Mesenchymal stem cell (in vitro differentiated cells and primary cell): ENCODE data around the gene TRPM1.

ENCODE experiments used
- DNase-seq: peaks from one replicate; pipeline ENCODE4 v3.0.0-alpha.2; 2013
- H2AFZ ChIP-seq: one replicate; pipeline ENCODE4 v1.6.1; 2013; ENCODE audit warnings: low read depth, mild to moderate bottlenecking, control low read depth, inconsistent platforms, low read length, moderate library complexity
- H2AK5ac ChIP-seq: 2 replicates; pipeline ENCODE4 v1.6.1; 2013; ENCODE audit warnings: low read length, moderate library complexity, mild to moderate bottlenecking, inconsistent platforms; ENCODE audit not compliant: severe bottlenecking
- H2BK120ac ChIP-seq: one replicate; pipeline ENCODE4 v1.6.1; 2013; ENCODE audit warnings: low read depth, mild to moderate bottlenecking, inconsistent platforms, low read length, moderate library complexity
- H2BK12ac ChIP-seq, 2 experiments: one replicate each; pipeline ENCODE4 v1.6.1; 2013; ENCODE audit warnings: inconsistent platforms in 2 of 2, low read length in 2 of 2, mild to moderate bottlenecking in 2 of 2, moderate library complexity in 2 of 2, control low read depth in 1 of 2
- H2BK15ac ChIP-seq: one replicate; pipeline ENCODE4 v1.6.1; 2013; ENCODE audit warnings: mild to moderate bottlenecking, low read depth, inconsistent platforms; ENCODE audit not compliant: poor library complexity, severe bottlenecking
- H2BK5ac ChIP-seq: 2 replicates; pipeline ENCODE4 v1.6.1; 2013; ENCODE audit warnings: low read depth, mild to moderate bottlenecking, low read length, control low read depth, inconsistent platforms; ENCODE audit not compliant: poor library complexity, severe bottlenecking
- H3K14ac ChIP-seq, 2 experiments: one replicate each; pipeline ENCODE4 v1.6.1; 2013; ENCODE audit warnings: inconsistent platforms in 2 of 2, low read length in 2 of 2, control low read depth in 1 of 2, mild to moderate bottlenecking in 1 of 2, moderate library complexity in 1 of 2
- H3K18ac ChIP-seq, 2 experiments: one replicate each; pipeline ENCODE4 v1.6.1; 2013; ENCODE audit warnings: inconsistent platforms in 2 of 2, low read length in 2 of 2, control low read depth in 1 of 2, low read depth in 1 of 2, mild to moderate bottlenecking in 1 of 2
- H3K23ac ChIP-seq, 2 experiments: one replicate each; pipeline ENCODE4 v1.6.1; 2013; ENCODE audit warnings: inconsistent platforms in 2 of 2, low read length in 2 of 2, mild to moderate bottlenecking in 2 of 2, moderate library complexity in 2 of 2, control low read depth in 1 of 2
- H3K27ac ChIP-seq: 2 replicates; pipeline ENCODE4 v1.5.1; 2013; ENCODE audit warnings: mild to moderate bottlenecking, moderate library complexity, low read length, control low read depth, inconsistent platforms; ENCODE audit not compliant: poor library complexity, severe bottlenecking
- H3K27me3 ChIP-seq, 2 experiments: 2 replicates each; pipeline versions ENCODE4 v1.6.1 to v1.7.0; 2013; ENCODE audit warnings: low read length in 2 of 2, mild to moderate bottlenecking in 2 of 2, moderate library complexity in 2 of 2, control low read depth in 1 of 2, inconsistent platforms in 1 of 2; ENCODE audit not compliant: control insufficient read depth in 1 of 2, insufficient read depth in 1 of 2
- H3K36me3 ChIP-seq, 2 experiments: 2 replicates each; pipeline versions ENCODE4 v1.6.1 to v1.7.0; 2013; ENCODE audit warnings: low read length in 2 of 2, control low read depth in 1 of 2, inconsistent platforms in 1 of 2, low read depth in 1 of 2, mild to moderate bottlenecking in 1 of 2; ENCODE audit not compliant: insufficient read depth in 2 of 2, control insufficient read depth in 1 of 2
- H3K4ac ChIP-seq, 2 experiments: one replicate each; pipeline ENCODE4 v1.6.1; 2013; ENCODE audit warnings: inconsistent platforms in 2 of 2, low read length in 2 of 2, mild to moderate bottlenecking in 2 of 2, moderate library complexity in 2 of 2, control low read depth in 1 of 2, low read depth in 1 of 2
- H3K4me1 ChIP-seq: 2 replicates; pipeline ENCODE4 v1.6.1; 2013; ENCODE audit warnings: low read depth, low read length, control low read depth; ENCODE audit not compliant: control insufficient read depth, insufficient read depth
- H3K4me2 ChIP-seq: 2 replicates; pipeline ENCODE4 v1.6.1; 2013; ENCODE audit warnings: low read length, mild to moderate bottlenecking, inconsistent platforms; ENCODE audit not compliant: poor library complexity, severe bottlenecking
- H3K4me3 ChIP-seq, 2 experiments: 2 replicates each; pipeline versions ENCODE4 v1.5.1 to v1.7.0; 2013; ENCODE audit warnings: low read length in 2 of 2, mild to moderate bottlenecking in 2 of 2, control low read depth in 1 of 2, low read depth in 1 of 2; ENCODE audit not compliant: insufficient read depth in 1 of 2
- H3K79me1 ChIP-seq: replicated peaks from 2 replicates; pipeline ENCODE4 v1.6.1; 2013; ENCODE audit warnings: mild to moderate bottlenecking, control low read depth, low read length, inconsistent platforms; ENCODE audit not compliant: poor library complexity, severe bottlenecking
- H3K9ac ChIP-seq: 2 replicates; pipeline ENCODE4 v1.7.0; 2013; ENCODE audit warnings: mild to moderate bottlenecking, low read length, moderate library complexity
- H3K9me3 ChIP-seq: 2 replicates; pipeline ENCODE4 v1.7.0; 2013; ENCODE audit warnings: mild to moderate bottlenecking, low read length; ENCODE audit not compliant: control insufficient read depth
- H4K8ac ChIP-seq: one replicate; pipeline ENCODE4 v1.6.1; 2013; ENCODE audit warnings: inconsistent platforms, mild to moderate bottlenecking, low read length, moderate library complexity
- H4K91ac ChIP-seq: one replicate; pipeline ENCODE4 v1.6.1; 2013; ENCODE audit warnings: mild to moderate bottlenecking, low read length, inconsistent platforms
- WGBS: methylation state at CpG from one replicate; pipeline ENCODE4 v1.1.7; 2013; ENCODE audit warnings: mixed read lengths; 5-methylcytosine and 5-hydroxymethylcytosine counted together

Gene TRPM1

GRCh38 chr15:31128919-31129768, 27.6 kb upstream of the TRPM1 start:
- no peak overlapping the region for H4K91ac ChIP-seq
- H3K27me3 ChIP-seq = peaks cover 0 to 28% of the 10 kb centered on the region in 2 experiments
- no peak overlapping the region for H4K8ac ChIP-seq
- DNase-seq = peak; percentile 42
- H3K4me1 ChIP-seq = peaks cover 4% of the 10 kb centered on the region
- no peak overlapping the region for H3K14ac ChIP-seq
- H3K36me3 ChIP-seq = no peaks in the 10 kb centered on the region
- H2AK5ac ChIP-seq = peak overlapping the region; percentile 8
- no peak overlapping the region for H2BK15ac ChIP-seq
- no peak overlapping the region for H3K4me2 ChIP-seq
- peaks cover 2% of the 10 kb centered on the region for H3K9me3 ChIP-seq
- no peak overlapping the region for H3K9ac ChIP-seq
- H2BK12ac ChIP-seq = no peak overlapping the region
- no peaks in the 10 kb centered on the region for H3K79me1 ChIP-seq
- H2BK5ac ChIP-seq = no peak overlapping the region
- no peak overlapping the region for H3K4me3 ChIP-seq
- H2BK120ac ChIP-seq = no peak overlapping the region
- H3K4ac ChIP-seq = no peak overlapping the region
- H3K18ac ChIP-seq = no peak overlapping the region
- no peak overlapping the region for H3K27ac ChIP-seq
- H2AFZ ChIP-seq = no peak overlapping the region
- H3K23ac ChIP-seq = no peak overlapping the region
- 34% methylated on average over 18 of the region's 19 CpGs for WGBS

GRCh38 chr15:31128477-31128876, 27.0 kb upstream of the TRPM1 start:
- H4K8ac ChIP-seq = no peak overlapping the region
- H3K14ac ChIP-seq = no peak overlapping the region
- no peak overlapping the region for H2BK120ac ChIP-seq
- no peak overlapping the region for H2BK12ac ChIP-seq
- no peak overlapping the region for H3K27ac ChIP-seq
- H3K4ac ChIP-seq = no peak overlapping the region
- no peak overlapping the region for H2BK15ac ChIP-seq
- H3K4me3 ChIP-seq = no peak overlapping the region
- no peak overlapping the region for H3K23ac ChIP-seq
- WGBS = 80% methylated on average over 6 of the region's 6 CpGs
- DNase-seq = no peak
- no peak overlapping the region for H3K9ac ChIP-seq
- peaks cover 4% of the 10 kb centered on the region for H3K4me1 ChIP-seq
- no peaks in the 10 kb centered on the region for H3K79me1 ChIP-seq
- no peak overlapping the region for H3K4me2 ChIP-seq
- H3K36me3 ChIP-seq = no peaks in the 10 kb centered on the region
- no peaks in the 10 kb centered on the region for H3K9me3 ChIP-seq
- no peak overlapping the region for H2BK5ac ChIP-seq
- no peak overlapping the region for H2AFZ ChIP-seq
- H2AK5ac ChIP-seq = peak overlapping the region; percentile 15
- H4K91ac ChIP-seq = no peak overlapping the region
- H3K18ac ChIP-seq = no peak overlapping the region
- H3K27me3 ChIP-seq = peaks cover 0 to 24% of the 10 kb centered on the region in 2 experiments

GRCh38 chr15:31127596-31128261, 26.2 kb upstream of the TRPM1 start:
- no peak overlapping the region for H2BK15ac ChIP-seq
- H3K23ac ChIP-seq = no peak overlapping the region
- H3K4ac ChIP-seq = no peak overlapping the region
- no peaks in the 10 kb centered on the region for H3K79me1 ChIP-seq
- H4K91ac ChIP-seq = no peak overlapping the region
- H3K36me3 ChIP-seq = no peaks in the 10 kb centered on the region
- peaks cover 0 to 24% of the 10 kb centered on the region in 2 experiments for H3K27me3 ChIP-seq
- H3K4me1 ChIP-seq = peaks cover 4% of the 10 kb centered on the region
- no peak overlapping the region for H2BK12ac ChIP-seq
- no peak overlapping the region for H2BK5ac ChIP-seq
- H4K8ac ChIP-seq = no peak overlapping the region
- H2AK5ac ChIP-seq = peak overlapping the region; percentile 15
- H3K27ac ChIP-seq = no peak overlapping the region
- WGBS = 78% methylated on average over 13 of the region's 13 CpGs
- no peak overlapping the region for H2BK120ac ChIP-seq
- no peak overlapping the region for H3K4me3 ChIP-seq
- no peak overlapping the region for H3K18ac ChIP-seq
- H3K14ac ChIP-seq = no peak overlapping the region
- no peak for DNase-seq
- no peaks in the 10 kb centered on the region for H3K9me3 ChIP-seq
- no peak overlapping the region for H2AFZ ChIP-seq
- H3K4me2 ChIP-seq = no peak overlapping the region
- H3K9ac ChIP-seq = no peak overlapping the region

DNA sequence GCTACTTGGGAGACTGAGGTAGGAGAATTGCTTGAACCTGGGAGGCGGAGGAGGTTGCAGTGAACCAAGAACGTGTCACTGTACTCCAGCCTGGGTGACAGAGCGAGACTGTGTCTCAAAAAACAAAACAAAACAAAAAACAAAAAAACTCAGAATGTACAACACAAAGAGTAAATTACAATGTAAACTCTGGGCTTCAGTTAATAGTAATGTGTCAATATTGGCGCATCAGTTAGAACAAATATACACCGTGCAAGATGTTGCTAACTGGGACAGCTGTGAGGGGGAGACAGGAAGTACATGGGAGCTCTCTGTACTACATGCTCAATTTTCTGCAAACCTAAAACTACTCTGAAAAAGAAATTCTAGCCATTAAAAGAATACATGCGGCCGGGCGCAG, 23.5 kb upstream of the TRPM1 start:
- no peak overlapping the region for H2BK15ac ChIP-seq
- H4K91ac ChIP-seq = no peak overlapping the region
- no peak overlapping the region for H3K27ac ChIP-seq
- WGBS = 100% methylated on average over 3 of the region's 8 CpGs
- H3K4ac ChIP-seq = no peak overlapping the region
- H2BK120ac ChIP-seq = no peak overlapping the region
- no peak overlapping the region for H3K23ac ChIP-seq
- H3K9ac ChIP-seq = no peak overlapping the region
- no peak overlapping the region for H3K4me3 ChIP-seq
- DNase-seq = no peak
- H3K18ac ChIP-seq = no peak overlapping the region
- no peak overlapping the region for H4K8ac ChIP-seq
- H3K79me1 ChIP-seq = no peaks in the 10 kb centered on the region
- no peak overlapping the region for H2AK5ac ChIP-seq
- no peak overlapping the region for H2BK5ac ChIP-seq
- H3K9me3 ChIP-seq = no peaks in the 10 kb centered on the region
- peaks cover 0 to 21% of the 10 kb centered on the region in 2 experiments for H3K27me3 ChIP-seq
- H3K4me2 ChIP-seq = no peak overlapping the region
- peaks cover 4% of the 10 kb centered on the region for H3K4me1 ChIP-seq
- H3K14ac ChIP-seq = no peak overlapping the region
- no peak overlapping the region for H2BK12ac ChIP-seq
- H2AFZ ChIP-seq = no peak overlapping the region
- no peaks in the 10 kb centered on the region for H3K36me3 ChIP-seq
